Vagina (tissue), 2 donors: ENCODE results near the gene GTF3C5.

Experiments
- POLR2AphosphoS5 ChIP-seq, 2 donors: sonication (generic); formaldehyde crosslinking; IDR thresholded peaks; one replicate each; pipeline ENCODE4 v1.9.0; 2017; ENCODE audit warnings: antibody characterized with exemption in 2 of 2, mild to moderate bottlenecking in 2 of 2, low read depth in 1 of 2; ENCODE audit not compliant: insufficient read depth in 1 of 2
- TF ChIP-seq, protein P1 (sequence below), 3 experiments: fragments of 450-650 bp in 2 of 3; fragments of 200-600 bp in 1 of 3; sonication (generic) in 1 of 3; IDR thresholded peaks; one replicate each; pipeline ENCODE4 v1.5.1; 2017 to 2019; ENCODE audit warnings: antibody characterized with exemption in 3 of 3, mild to moderate bottlenecking in 2 of 3, moderate library complexity in 2 of 3

DNA sequence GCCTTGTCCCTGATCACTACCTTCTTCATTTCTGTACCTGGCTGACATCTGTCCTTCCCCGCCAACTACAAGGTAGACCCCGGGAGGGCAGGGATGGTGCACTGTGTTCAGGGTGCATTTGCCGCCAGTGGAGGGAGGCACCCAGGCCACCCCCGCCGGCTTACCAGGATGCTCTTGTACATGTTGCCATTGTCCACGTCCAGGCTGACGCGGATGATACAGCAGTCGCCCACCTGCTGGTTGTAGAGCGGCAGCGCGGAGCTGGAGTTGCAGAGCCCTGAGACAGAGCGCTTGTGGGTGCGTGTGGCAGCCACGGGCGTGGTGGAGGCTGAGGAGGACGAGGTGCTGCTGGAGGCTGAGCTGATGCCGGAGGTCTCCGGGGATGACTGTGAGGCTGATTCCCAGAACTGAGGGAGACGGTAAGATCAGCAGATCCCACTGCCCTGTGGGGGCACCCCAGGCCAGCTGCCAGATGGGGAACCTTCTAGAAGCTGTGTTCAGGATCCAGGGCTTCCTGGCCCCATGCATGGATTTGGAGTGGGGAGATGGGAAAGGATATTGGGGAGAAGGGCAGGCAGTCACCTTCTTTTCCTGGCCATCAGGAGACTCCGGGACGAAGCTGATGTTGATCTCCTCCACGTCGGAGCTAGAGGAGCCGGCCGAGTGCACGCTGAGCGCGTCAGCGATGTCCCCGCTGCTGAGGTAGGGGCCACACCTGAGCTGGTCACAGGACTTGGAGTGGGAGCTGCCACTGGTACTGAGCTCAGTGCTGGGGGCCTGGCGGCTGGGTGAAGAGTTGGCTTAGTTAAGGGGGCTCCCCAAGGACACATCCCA is 70.8 kb downstream of the GTF3C5 start:
- TF ChIP-seq, protein P1, sequence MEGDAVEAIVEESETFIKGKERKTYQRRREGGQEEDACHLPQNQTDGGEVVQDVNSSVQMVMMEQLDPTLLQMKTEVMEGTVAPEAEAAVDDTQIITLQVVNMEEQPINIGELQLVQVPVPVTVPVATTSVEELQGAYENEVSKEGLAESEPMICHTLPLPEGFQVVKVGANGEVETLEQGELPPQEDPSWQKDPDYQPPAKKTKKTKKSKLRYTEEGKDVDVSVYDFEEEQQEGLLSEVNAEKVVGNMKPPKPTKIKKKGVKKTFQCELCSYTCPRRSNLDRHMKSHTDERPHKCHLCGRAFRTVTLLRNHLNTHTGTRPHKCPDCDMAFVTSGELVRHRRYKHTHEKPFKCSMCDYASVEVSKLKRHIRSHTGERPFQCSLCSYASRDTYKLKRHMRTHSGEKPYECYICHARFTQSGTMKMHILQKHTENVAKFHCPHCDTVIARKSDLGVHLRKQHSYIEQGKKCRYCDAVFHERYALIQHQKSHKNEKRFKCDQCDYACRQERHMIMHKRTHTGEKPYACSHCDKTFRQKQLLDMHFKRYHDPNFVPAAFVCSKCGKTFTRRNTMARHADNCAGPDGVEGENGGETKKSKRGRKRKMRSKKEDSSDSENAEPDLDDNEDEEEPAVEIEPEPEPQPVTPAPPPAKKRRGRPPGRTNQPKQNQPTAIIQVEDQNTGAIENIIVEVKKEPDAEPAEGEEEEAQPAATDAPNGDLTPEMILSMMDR (IDR thresholded peaks at IDR 0.05) = no peak
- TF ChIP-seq POLR2AphosphoS5 (IDR thresholded peaks at IDR 0.05; ENCODE audit: insufficient read depth in 1 of 2, low read depth in 1 of 2) = no peak
